ENCODE data around the gene HACL1. TPM values are rescaled to one million over a fixed set of nuclear protein-coding genes. Genes with fewer than 3 reads are reported as not detected.
A peak's percentile ranks its signal among the peaks of the same experiment; 100 is the strongest.

Gene HACL1
- polyA plus RNA-seq, 1 of the 3 experiments (the other 2 are of a cell fraction), result 15.1 TPM

GRCh38 chr3:15646851-15647511, 45.6 kb upstream of the HACL1 start (continued):
- TF ChIP-seq MEF2A (IDR thresholded peaks at IDR 0.05; ENCODE audit: borderline replicate concordance, low read depth), result peak; percentile 67; the same call in 1 of the 2 replicates
- TF ChIP-seq, protein P1, sequence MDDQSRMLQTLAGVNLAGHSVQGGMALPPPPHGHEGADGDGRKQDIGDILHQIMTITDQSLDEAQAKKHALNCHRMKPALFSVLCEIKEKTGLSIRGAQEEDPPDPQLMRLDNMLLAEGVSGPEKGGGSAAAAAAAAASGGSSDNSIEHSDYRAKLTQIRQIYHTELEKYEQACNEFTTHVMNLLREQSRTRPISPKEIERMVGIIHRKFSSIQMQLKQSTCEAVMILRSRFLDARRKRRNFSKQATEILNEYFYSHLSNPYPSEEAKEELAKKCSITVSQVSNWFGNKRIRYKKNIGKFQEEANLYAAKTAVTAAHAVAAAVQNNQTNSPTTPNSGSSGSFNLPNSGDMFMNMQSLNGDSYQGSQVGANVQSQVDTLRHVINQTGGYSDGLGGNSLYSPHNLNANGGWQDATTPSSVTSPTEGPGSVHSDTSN (IDR thresholded peaks at IDR 0.05), result peak; percentile 93
- TF ChIP-seq TCF12 (IDR thresholded peaks at IDR 0.05), result peak; percentile 95
- TF ChIP-seq SIN3A (IDR thresholded peaks at IDR 0.05; ENCODE audit: borderline replicate concordance, low read depth, low read length), result peak; percentile 66; the same call in 1 of the 2 replicates
- 0 out of 2 replicates have a peak, but pooled peaks have one; percentile 65 for TF ChIP-seq POLR2AphosphoS5 (IDR thresholded peaks at IDR 0.05; ENCODE audit: low read depth, low read length)
- TF ChIP-seq CHD2 (IDR thresholded peaks at IDR 0.05; ENCODE audit: low read length, partially characterized antibody), result no peak
- TF ChIP-seq EP300 (IDR thresholded peaks at IDR 0.05; ENCODE audit: borderline replicate concordance in 1 of 2, low read depth in 1 of 2, low read length in 1 of 2), result peak; percentile 23 to 94; a peak in 3 of 4 replicates
- no peak for TF ChIP-seq NRF1 (IDR thresholded peaks at IDR 0.05; ENCODE audit: low read depth, low read length)
- TF ChIP-seq, protein P2, sequence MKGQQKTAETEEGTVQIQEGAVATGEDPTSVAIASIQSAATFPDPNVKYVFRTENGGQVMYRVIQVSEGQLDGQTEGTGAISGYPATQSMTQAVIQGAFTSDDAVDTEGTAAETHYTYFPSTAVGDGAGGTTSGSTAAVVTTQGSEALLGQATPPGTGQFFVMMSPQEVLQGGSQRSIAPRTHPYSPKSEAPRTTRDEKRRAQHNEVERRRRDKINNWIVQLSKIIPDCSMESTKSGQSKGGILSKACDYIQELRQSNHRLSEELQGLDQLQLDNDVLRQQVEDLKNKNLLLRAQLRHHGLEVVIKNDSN (IDR thresholded peaks at IDR 0.05; ENCODE audit: borderline replicate concordance, low read depth), result no peak
- no peak for TF ChIP-seq FOXJ3 (CRISPR knock-in tag; IDR thresholded peaks at IDR 0.05)
- peak; percentile 70; the same call in 1 of the 2 replicates for TF ChIP-seq FOXM1 (IDR thresholded peaks at IDR 0.05; ENCODE audit: low read depth)
- TF ChIP-seq, protein P3, sequence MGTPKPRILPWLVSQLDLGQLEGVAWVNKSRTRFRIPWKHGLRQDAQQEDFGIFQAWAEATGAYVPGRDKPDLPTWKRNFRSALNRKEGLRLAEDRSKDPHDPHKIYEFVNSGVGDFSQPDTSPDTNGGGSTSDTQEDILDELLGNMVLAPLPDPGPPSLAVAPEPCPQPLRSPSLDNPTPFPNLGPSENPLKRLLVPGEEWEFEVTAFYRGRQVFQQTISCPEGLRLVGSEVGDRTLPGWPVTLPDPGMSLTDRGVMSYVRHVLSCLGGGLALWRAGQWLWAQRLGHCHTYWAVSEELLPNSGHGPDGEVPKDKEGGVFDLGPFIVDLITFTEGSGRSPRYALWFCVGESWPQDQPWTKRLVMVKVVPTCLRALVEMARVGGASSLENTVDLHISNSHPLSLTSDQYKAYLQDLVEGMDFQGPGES (IDR thresholded peaks at IDR 0.05; ENCODE audit: low read depth, low read length), result no peak
- no peak for TF ChIP-seq GABPA (IDR thresholded peaks at IDR 0.05; ENCODE audit: low read depth)

- Histone ChIP-seq H3K9ac (peak overlapping the region; percentile 89), H3K9me3 (no peaks in the 10 kb centered on the region), H3F3A (replicated peaks; ENCODE audit: insufficient read depth) (peaks cover 44% of the 10 kb centered on the region), H3K9me2 (no peaks in the 10 kb centered on the region), H3K79me2 (ENCODE audit: insufficient read depth) (0 out of 2 replicates have a peak, but pooled peaks cover 3% of the 10 kb centered on the region), H3K36me3 (replicated peaks in 1 of 2; ENCODE audit: control insufficient read depth in 1 of 2, insufficient read depth in 2 of 2, low read length in 1 of 2) (no peaks in the 10 kb centered on the region), H3K27me3 (ENCODE audit: insufficient read depth) (no peaks in the 10 kb centered on the region), H3K4me1 (ENCODE audit: control insufficient read depth in 1 of 2, insufficient read depth in 2 of 2, low read depth in 1 of 2, low read length in 1 of 2) (peaks cover 22 to 35% of the 10 kb centered on the region in 2 experiments), H3K4me2 (peak overlapping the region; percentile 78), H2AFZ (ENCODE audit: low read depth) (0 out of 2 replicates have a peak overlapping the region, but pooled peaks have one; percentile 9), H3K27ac (ENCODE audit: low read depth in 2 of 2, low read length in 1 of 2) (peak overlapping the region; percentile 91 to 100), H4K20me1 (ENCODE audit: insufficient read depth) (no peaks in the 10 kb centered on the region), H3K4me3 (ENCODE audit: low read depth in 2 of 2, low read length in 1 of 2) (peak overlapping the region in 1 of 2 experiments; percentile 7; a peak in 1 of 4 replicates)
- 9% methylated on average over 18 of the region's 18 CpGs for WGBS (ENCODE audit: low lambda C conversion rate)
- POLR2A ChIA-PET, result interaction anchor here (0.6 to 1.0 kb wide), 2 partner anchors 11 to 870 kb away, joined by 4 read pairs; no protein-coding TSS in a partner anchor
- DNase-seq, result peak; percentile 70
- CTCF ChIA-PET, result interaction anchor here (0.9 to 1.0 kb wide), 3 partner anchors 19 to 163 kb away, joined by 3 read pairs; no protein-coding TSS in a partner anchor
- TF ChIP-seq MXI1 (IDR thresholded peaks at IDR 0.05; ENCODE audit: low read depth, low read length) (peak; percentile 4; the same call in 1 of the 2 replicates), ELF1 (IDR thresholded peaks at IDR 0.05) (no peak), CHD2 (IDR thresholded peaks at IDR 0.05; ENCODE audit: low read length, partially characterized antibody) (peak; percentile 62), NFIC (IDR thresholded peaks at IDR 0.05; ENCODE audit: borderline replicate concordance) (peak; percentile 98), FOXM1 (IDR thresholded peaks at IDR 0.05; ENCODE audit: low read depth) (peak; percentile 83; the same call in 1 of the 2 replicates), TEAD4 (IDR thresholded peaks at IDR 0.05; ENCODE audit: borderline replicate concordance, insufficient read depth) (peak; percentile 96), JUND (IDR thresholded peaks at IDR 0.05) (peak; percentile 96), EP300 (IDR thresholded peaks at IDR 0.05; ENCODE audit: borderline replicate concordance in 1 of 2, low read depth in 1 of 2, low read length in 1 of 2) (peak; percentile 77 to 98), RCOR1 (IDR thresholded peaks at IDR 0.05; ENCODE audit: low read length) (peak; percentile 68), RAD21 (IDR thresholded peaks at IDR 0.05; ENCODE audit: low read length) (0 out of 2 replicates have a peak, but pooled peaks have one; percentile 26)
- TF ChIP-seq, protein P4, sequence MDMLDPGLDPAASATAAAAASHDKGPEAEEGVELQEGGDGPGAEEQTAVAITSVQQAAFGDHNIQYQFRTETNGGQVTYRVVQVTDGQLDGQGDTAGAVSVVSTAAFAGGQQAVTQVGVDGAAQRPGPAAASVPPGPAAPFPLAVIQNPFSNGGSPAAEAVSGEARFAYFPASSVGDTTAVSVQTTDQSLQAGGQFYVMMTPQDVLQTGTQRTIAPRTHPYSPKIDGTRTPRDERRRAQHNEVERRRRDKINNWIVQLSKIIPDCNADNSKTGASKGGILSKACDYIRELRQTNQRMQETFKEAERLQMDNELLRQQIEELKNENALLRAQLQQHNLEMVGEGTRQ (IDR thresholded peaks at IDR 0.05; ENCODE audit: borderline replicate concordance, low read depth, low read length), result no peak
- TF ChIP-seq, protein P5, sequence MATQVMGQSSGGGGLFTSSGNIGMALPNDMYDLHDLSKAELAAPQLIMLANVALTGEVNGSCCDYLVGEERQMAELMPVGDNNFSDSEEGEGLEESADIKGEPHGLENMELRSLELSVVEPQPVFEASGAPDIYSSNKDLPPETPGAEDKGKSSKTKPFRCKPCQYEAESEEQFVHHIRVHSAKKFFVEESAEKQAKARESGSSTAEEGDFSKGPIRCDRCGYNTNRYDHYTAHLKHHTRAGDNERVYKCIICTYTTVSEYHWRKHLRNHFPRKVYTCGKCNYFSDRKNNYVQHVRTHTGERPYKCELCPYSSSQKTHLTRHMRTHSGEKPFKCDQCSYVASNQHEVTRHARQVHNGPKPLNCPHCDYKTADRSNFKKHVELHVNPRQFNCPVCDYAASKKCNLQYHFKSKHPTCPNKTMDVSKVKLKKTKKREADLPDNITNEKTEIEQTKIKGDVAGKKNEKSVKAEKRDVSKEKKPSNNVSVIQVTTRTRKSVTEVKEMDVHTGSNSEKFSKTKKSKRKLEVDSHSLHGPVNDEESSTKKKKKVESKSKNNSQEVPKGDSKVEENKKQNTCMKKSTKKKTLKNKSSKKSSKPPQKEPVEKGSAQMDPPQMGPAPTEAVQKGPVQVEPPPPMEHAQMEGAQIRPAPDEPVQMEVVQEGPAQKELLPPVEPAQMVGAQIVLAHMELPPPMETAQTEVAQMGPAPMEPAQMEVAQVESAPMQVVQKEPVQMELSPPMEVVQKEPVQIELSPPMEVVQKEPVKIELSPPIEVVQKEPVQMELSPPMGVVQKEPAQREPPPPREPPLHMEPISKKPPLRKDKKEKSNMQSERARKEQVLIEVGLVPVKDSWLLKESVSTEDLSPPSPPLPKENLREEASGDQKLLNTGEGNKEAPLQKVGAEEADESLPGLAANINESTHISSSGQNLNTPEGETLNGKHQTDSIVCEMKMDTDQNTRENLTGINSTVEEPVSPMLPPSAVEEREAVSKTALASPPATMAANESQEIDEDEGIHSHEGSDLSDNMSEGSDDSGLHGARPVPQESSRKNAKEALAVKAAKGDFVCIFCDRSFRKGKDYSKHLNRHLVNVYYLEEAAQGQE (IDR thresholded peaks at IDR 0.05; ENCODE audit: low read depth, low read length), result peak; percentile 68
Observed at GRCh38 chr3:15645740-15646501, 44.6 kb upstream of the HACL1 start.
